GM18511 (cell line): ENCODE results near the gene HES4.
"Not testable (repeated sequence)": the region's sequence is repeated elsewhere in the genome, so short reads cannot be mapped to it uniquely, and the experiment has no call there.

Experiments
- ATAC-seq: cut with Tn5 transposase; IDR thresholded peaks from one replicate; pipeline ENCODE4 v1.9.1; 2021; ENCODE audit warnings: mild to moderate bottlenecking, moderate library complexity; ENCODE audit not compliant: unreplicated experiment

Gene HES4

DNA sequence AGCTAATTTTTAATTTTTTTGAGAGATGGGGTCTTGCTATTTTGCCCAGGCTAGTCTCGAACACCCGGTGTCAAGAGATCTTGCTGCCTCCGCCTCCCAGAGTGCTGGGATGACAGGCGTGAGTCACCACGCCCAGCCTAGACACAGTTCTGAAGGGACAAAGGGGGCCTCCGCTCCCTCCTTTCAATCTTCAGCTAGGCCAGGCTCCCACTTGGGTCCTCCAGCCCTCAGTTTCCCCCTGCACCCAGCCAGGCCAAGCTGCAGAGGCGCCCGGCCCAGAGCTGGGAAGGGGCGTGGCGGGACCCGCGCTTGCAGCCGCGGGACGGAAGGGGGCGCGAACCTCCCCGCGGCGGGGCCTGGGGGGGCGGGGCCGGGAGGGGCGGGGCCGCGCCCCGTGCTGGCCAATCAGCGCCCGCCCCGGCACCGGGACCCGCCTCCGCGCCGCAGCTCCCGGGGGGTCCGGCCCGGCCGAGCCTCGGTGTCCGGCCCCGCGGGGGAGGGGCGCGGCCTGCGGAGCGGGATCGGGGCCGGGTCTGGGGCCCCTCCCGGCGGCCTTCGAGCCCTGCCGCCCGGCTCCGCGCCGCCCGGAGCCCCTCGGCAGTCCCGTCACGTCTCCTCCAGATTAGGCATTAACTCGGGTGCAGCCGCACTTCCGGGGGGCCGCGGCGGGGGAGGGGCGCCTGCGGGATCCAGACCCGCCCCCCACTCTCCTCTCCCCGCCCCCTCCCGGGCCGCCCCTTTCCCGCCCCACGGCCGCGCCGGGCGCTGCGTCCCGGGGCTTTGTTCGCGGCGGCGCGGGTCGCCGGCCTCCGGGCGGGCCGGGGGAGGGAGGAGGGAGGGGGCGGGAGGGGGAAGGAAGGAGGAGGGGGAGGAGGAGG, 19.5 kb upstream of the HES4 start:
- ATAC-seq, result peak; percentile 70

DNA sequence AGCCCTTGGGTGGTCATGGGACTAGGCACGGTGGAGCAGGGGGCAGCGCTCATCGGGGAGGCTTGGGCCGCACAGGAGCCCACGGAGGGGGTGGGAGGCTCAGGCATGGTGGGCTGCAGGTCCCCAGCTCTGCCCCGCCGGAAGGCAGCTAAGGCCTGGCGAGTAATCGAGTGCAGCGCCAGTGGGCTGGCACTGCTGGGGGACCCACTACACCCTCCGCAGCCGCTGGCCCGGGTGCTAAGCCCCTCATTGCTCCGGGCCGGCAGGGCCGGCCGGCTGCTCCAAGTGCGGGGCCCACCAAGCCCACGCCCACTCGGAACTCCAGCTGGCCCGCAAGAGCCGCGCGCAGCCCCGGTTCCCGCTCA, 18.4 kb upstream of the HES4 start:
- ATAC-seq, result not testable (repeated sequence)

DNA sequence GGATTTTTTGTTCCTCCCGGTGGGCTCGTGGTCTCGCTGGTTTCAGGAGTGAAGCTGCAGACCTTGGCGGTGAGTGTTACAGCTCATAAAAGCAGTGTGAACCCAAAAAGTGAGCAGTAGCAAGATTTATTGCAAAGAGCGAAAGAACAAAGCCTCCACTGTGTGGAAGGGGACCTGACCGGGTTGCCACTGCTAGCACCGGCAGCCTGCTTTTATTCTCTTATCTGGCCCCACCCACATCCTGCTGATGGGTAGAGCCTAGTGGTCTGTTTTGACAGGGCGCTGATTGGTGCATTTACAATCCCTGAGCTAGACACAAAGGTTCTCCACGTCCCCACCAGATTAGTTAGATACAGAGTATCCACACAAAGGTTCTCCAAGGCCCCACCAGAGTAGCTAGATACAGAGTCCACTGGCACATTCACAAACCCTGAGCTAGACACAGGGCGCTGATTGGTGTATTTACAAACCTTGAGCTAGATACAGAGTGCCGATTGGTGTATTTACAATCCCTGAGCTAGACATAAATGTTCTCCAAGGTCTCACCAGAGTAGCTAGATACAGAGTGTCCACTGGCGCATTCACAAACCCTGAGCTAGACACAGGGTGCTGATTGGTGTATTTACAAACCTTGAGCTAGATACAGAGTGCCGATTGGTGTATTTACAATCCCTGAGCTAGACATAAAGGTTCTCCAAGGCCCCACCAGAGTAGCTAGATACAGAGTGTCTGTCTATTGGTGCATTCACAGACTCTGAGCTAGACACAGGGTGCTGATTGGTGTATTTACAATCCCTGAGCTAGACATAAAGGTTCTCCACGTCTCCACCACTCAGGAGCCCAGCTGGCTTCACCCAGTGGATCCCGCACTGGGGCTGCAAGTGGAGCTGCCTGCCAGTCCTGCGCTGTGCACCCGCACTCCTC, 17.8 kb upstream of the HES4 start:
- not testable (repeated sequence) for ATAC-seq

- no peak for ATAC-seq
Measured at GRCh38 chr1:1014799-1015681, 15.1 kb upstream of the HES4 start.

DNA sequence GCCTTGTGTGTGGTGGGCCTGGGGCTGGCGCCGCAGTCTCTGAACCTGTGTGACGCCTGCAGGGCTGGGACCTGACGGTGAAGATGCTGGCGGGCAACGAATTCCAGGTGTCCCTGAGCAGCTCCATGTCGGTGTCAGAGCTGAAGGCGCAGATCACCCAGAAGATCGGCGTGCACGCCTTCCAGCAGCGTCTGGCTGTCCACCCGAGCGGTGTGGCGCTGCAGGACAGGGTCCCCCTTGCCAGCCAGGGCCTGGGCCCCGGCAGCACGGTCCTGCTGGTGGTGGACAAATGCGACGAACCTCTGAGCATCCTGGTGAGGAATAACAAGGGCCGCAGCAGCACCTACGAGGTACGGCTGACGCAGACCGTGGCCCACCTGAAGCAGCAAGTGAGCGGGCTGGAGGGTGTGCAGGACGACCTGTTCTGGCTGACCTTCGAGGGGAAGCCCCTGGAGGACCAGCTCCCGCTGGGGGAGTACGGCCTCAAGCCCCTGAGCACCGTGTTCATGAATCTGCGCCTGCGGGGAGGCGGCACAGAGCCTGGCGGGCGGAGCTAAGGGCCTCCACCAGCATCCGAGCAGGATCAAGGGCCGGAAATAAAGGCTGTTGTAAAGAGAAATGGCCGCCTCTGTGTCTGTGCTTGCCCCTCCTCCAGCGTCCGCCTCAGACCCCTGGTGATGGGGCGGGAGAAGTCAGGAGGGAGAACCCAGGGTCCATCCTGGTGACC, 14.2 kb upstream of the HES4 start:
- ATAC-seq, result no peak

- peak; percentile 93 for ATAC-seq
Measured at GRCh38 chr1:1013105-1013921, 13.4 kb upstream of the HES4 start, which contains the start of gene ISG15. Gene ISG15 (plus strand): TSS chr1:1013497. CDS start chr1:1013574, 77 bp downstream.

GRCh38 chr1:1012736-1013104, 12.8 kb upstream of the HES4 start:
- not testable (repeated sequence) for ATAC-seq

DNA sequence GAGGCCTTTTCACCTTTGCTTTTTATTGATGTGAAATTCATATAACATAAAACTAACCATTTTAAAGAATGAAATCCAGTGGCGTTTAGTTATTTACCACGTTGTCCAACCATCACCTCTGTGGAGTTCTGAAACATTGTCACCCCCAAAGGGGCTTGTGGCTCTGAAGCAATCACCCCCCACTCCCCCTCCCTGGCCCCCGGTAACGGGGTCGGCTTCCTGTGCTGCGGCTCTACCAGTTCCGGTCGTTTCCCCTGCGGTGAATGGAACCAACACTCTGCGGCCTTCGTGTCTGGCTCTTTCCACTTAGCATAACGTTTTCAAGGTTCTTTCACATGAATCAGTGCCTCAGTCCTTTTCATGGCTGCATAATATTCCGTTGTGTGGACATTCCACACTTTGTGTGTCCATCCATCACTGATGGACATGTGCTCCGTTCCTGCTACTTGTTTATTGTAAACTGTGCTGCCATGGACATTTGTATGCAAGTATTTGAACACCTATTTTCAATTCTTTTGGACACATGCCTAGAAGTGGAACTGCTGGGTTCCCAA, 11.6 kb upstream of the HES4 start:
- no peak for ATAC-seq

DNA sequence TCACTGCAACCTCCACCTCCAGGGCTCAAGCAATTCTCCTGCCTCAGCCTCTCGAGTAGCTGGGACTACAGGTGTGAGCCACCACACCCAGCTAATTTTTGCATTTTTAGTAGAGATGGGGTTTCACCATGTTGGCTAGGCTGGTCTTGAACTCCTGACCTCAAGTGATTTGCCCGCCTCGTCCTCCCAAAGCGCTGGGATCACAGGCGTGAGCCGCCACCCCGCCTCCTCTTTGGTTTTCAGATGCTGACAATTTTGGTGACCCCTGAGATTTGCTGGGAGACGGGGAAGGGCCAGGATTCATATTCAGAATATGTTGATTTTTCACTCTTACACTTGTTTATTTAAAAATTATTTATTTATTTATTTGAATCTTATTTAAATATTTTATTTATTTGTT, 10.2 kb upstream of the HES4 start:
- ATAC-seq, result not testable (repeated sequence)

DNA sequence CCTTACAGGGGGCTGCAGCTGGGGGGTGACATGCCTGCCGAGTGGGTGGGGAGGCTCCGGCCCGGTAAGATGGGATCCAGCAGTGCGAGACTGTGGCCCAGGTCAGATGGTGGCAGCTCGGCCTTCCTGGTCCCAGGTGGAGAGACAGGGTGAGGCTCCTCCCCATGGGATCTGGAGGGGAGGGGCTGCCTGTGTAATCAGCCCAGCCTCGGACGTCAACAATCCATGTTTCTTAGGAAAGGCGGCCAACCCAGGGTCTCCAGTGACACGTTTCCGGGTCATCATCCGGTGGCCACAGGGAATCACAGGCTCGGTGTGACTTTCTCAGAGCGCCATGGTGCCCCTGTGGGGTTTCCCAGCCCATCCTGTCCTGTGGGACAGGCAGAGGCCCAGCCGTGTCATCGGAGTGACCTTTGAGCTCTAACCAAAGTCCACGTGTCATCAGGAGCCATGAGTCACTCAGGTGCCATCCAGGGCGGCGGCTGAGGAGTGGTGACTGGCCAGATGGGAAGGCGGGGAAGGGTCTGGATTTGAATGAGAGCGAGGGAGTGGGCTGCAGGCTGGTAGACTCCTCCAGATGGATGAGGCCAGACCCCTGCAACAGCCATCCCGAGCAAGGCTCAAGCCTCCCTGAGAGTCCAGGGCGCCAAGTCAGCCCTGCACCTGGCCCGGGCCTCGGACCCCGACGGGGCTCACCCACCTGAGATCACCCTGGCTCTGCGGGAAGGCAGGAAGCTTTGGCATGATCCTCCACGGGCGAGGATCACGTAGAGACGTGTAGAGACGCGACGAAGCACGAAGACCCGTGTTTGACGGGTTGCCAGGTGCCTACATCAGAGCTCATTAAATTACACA, 6.6 kb upstream of the HES4 start:
- no peak for ATAC-seq

DNA sequence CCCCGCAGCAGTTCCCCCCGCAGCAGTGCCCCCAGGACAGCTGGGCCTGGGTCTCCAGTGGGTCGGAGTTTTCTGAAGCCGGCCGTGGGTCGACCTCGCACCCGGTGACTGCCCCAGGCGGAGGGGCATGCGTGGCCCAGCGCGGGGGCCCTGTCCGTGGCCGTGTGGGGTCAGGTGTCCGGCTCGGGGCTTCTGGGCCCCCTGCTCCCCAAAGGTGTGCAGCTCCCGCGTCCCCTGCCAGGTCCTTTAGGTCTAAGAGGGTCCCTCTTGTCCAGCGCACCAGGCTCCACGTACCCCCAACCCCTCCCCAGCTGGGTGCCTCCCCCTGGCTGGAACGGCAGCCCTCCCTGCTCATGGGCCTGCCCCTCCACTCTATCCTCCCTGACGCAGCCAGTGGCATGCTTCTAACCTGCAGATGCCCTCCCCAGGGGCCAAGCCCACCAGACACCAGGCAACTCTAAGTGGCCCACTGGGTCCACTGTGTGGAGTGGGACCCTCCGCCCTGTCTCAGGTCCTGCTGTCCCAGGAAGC, 5.9 kb upstream of the HES4 start:
- ATAC-seq, result no peak

GRCh38 chr1:1004780-1005697, 5.1 kb upstream of the HES4 start:
- ATAC-seq, result no peak

DNA sequence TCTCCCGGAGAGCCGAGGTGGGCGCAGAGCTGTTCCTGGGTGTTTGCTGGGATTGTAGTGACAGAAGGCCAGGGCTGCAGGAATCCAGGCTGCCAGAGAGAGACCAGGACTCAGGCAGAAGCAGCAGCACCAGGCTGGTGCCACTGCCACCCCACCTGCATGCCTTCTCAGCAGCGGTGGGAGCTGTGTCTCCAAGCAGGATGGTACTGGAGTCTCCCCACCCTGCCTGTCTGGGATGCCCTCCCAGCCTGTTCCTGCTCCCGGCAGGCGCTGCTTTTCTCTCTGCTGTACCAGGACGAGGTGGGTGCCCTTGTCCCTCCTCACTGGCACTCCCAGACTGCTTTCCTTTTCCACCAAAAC, 4.5 kb upstream of the HES4 start:
- ATAC-seq, result no peak

DNA sequence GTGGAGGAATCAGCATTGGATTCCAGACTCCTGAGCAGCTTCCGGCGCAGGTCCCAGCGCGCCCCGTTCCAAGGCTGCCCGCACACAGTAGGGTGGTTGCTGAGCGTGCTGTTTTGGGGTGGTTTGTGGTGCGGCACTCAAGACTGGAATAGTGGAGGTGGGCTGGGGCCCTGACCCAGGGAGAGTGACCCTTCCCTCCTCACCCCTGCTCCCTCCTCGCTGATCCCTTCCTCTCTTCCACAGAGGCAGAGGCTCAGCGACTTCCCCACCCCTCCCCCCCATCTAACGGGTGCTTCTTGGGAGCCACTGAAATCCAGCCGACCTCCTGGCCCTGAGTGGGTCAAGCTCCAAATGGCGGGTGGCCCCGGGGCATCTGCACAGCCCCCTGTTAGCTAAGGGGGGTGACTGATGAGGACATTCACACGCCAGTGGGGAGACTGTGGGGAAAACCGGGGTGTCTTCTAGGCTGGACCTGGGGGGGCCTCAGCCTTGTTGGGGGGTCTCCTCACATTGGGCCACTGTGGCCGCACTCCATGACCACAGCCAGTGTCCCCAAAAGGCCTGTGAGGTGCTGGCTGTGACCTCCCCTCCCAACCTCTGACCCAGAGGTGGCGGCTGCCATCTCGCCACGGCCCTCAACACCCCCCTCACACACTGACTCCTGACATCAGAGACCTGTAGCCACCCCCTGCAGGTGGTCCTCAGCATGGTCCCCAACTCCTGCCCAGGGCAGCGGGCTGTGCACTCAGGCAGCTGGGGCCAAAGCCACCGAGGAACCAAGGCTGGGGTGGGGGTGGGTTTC, 3.9 kb upstream of the HES4 start:
- no peak for ATAC-seq

GRCh38 chr1:1001057-1001783, 1.3 kb upstream of the HES4 start:
- ATAC-seq, result no peak
